ENCODE measurements around the gene SCGN. TPM values are rescaled to one million over a fixed set of nuclear protein-coding genes. Genes with fewer than 3 reads are reported as not detected.

Gene SCGN
- total RNA-seq, 2 experiments from 2014 or later = not detected

- ATAC-seq (ENCODE audit: poor library complexity) (no peak), DNase-seq (no peak)
- H3K27ac Mint-ChIP-seq = no peak overlapping the region
- ChIA-PET POLR2A (no interaction called here), CTCF (interaction anchor here (0.9 kb wide), 1 partner anchor 10 kb away, joined by 4 read pairs; no protein-coding TSS in a partner anchor)
- no peaks in the 10 kb centered on the region for H3K9me3 Mint-ChIP-seq
- Histone ChIP-seq H3K4me3 (ENCODE audit: low read length) (no peak overlapping the region), H3K27ac (ENCODE audit: low read depth in 1 of 2, low read length in 2 of 2) (no peak overlapping the region), H3K36me3 (ENCODE audit: insufficient read depth, low read length) (no peaks in the 10 kb centered on the region), H3K27me3 (ENCODE audit: control insufficient read depth in 1 of 2, insufficient read depth in 2 of 2, low read length in 2 of 2) (peaks cover 0 to 5% of the 10 kb centered on the region in 2 experiments), H3K9me3 (ENCODE audit: control insufficient read depth in 1 of 2, insufficient read depth in 1 of 2, low read length in 2 of 2) (no peaks in the 10 kb centered on the region), H3K4me1 (ENCODE audit: insufficient read depth, low read length) (no peaks in the 10 kb centered on the region)
- H3K27me3 Mint-ChIP-seq = peaks cover 12% of the 10 kb centered on the region
- no peak for TF ChIP-seq CTCF (IDR thresholded peaks at IDR 0.05)
- intact Hi-C loops (cut with DNase I, micrococcal nuclease) = loop anchor here in 1 of 2 experiments (10.0 kb wide), 1 partner anchor 485 kb away; no protein-coding TSS in a partner anchor
- H3K4me1 Mint-ChIP-seq (ENCODE audit: low read depth) = no peaks in the 10 kb centered on the region
- H3K36me3 Mint-ChIP-seq (ENCODE audit: low read depth) = no peaks in the 10 kb centered on the region
- H3K4me3 Mint-ChIP-seq = no peak overlapping the region
Observed at GRCh38 chr6:25710287-25710686, 58.3 kb downstream of the SCGN start.

- H3K4me1 ChIP-seq (ENCODE audit: insufficient read depth, low read length) = no peaks in the 10 kb centered on the region
- intact Hi-C loops (cut with DNase I, micrococcal nuclease) = loop anchor here in 1 of 2 experiments (10.0 kb wide), 1 partner anchor 489 kb away; no protein-coding TSS in a partner anchor
- H3K36me3 ChIP-seq (ENCODE audit: insufficient read depth, low read length) = no peaks in the 10 kb centered on the region
- ATAC-seq (ENCODE audit: poor library complexity) (no peak), DNase-seq (no peak)
- no peaks in the 10 kb centered on the region for H3K36me3 Mint-ChIP-seq (ENCODE audit: low read depth)
- no peak overlapping the region for H3K4me3 Mint-ChIP-seq
- no peaks in the 10 kb centered on the region for H3K27me3 ChIP-seq (ENCODE audit: control insufficient read depth in 1 of 2, insufficient read depth in 2 of 2, low read length in 2 of 2)
- no peak overlapping the region for H3K27ac Mint-ChIP-seq
- ChIA-PET CTCF (no interaction called here), POLR2A (no interaction called here)
- no peaks in the 10 kb centered on the region for H3K4me1 Mint-ChIP-seq (ENCODE audit: low read depth)
- H3K27ac ChIP-seq (ENCODE audit: low read depth in 1 of 2, low read length in 2 of 2) = no peak overlapping the region
- no peaks in the 10 kb centered on the region for H3K9me3 ChIP-seq (ENCODE audit: control insufficient read depth in 1 of 2, insufficient read depth in 1 of 2, low read length in 2 of 2)
- H3K27me3 Mint-ChIP-seq = peaks cover 9% of the 10 kb centered on the region
- H3K9me3 Mint-ChIP-seq = no peaks in the 10 kb centered on the region
- no peak overlapping the region for H3K4me3 ChIP-seq (ENCODE audit: low read length)
- no peak for TF ChIP-seq CTCF (IDR thresholded peaks at IDR 0.05)
Observed at GRCh38 chr6:25713824-25714223, 61.8 kb downstream of the SCGN start.

- Mint-ChIP-seq H3K9me3 (no peaks in the 10 kb centered on the region), H3K27me3 (peaks cover 9% of the 10 kb centered on the region), H3K36me3 (ENCODE audit: low read depth) (no peaks in the 10 kb centered on the region), H3K4me1 (ENCODE audit: low read depth) (no peaks in the 10 kb centered on the region), H3K4me3 (no peak overlapping the region), H3K27ac (no peak overlapping the region)
- H3K36me3 ChIP-seq (ENCODE audit: insufficient read depth, low read length) = no peaks in the 10 kb centered on the region
- H3K27ac ChIP-seq (ENCODE audit: low read depth in 1 of 2, low read length in 2 of 2) = no peak overlapping the region
- no peak for ATAC-seq (ENCODE audit: poor library complexity)
- ChIA-PET POLR2A (no interaction called here), CTCF (no interaction called here)
- no peaks in the 10 kb centered on the region for H3K9me3 ChIP-seq (ENCODE audit: control insufficient read depth in 1 of 2, insufficient read depth in 1 of 2, low read length in 2 of 2)
- DNase-seq = no peak
- no peak overlapping the region for H3K4me3 ChIP-seq (ENCODE audit: low read length)
- no peaks in the 10 kb centered on the region for H3K4me1 ChIP-seq (ENCODE audit: insufficient read depth, low read length)
- TF ChIP-seq CTCF (IDR thresholded peaks at IDR 0.05) = no peak
- peaks cover 0 to 5% of the 10 kb centered on the region in 2 experiments for H3K27me3 ChIP-seq (ENCODE audit: control insufficient read depth in 1 of 2, insufficient read depth in 2 of 2, low read length in 2 of 2)
- intact Hi-C loops (cut with DNase I, micrococcal nuclease) = loop anchor here (5.0 to 10.0 kb wide), 2 partner anchors 490 to 492 kb away; no protein-coding TSS in a partner anchor
Observed at GRCh38 chr6:25714765-25715164, 62.8 kb downstream of the SCGN start.
